HG03469 (cell line): ENCODE measurements around the gene KCNQ4.

Experiments
- ATAC-seq: cut with Tn5 transposase; IDR thresholded peaks from one replicate; pipeline ENCODE4 v1.9.1; 2021; ENCODE audit warnings: mild to moderate bottlenecking, moderate library complexity, moderate number of reproducible peaks; ENCODE audit not compliant: unreplicated experiment

KCNQ4 gene

GRCh38 chr1:40838980-40839942 lies 55.7 kb downstream of the KCNQ4 start:
- ATAC-seq: no peak

GRCh38 chr1:40839943-40840335 lies 56.4 kb downstream of the KCNQ4 start:
- ATAC-seq: no peak

GRCh38 chr1:40840526-40841323 lies 57.1 kb downstream of the KCNQ4 start:
- ATAC-seq: no peak

GRCh38 chr1:40841602-40842001 lies 58.0 kb downstream of the KCNQ4 start:
- no peak for ATAC-seq

- no peak for ATAC-seq
Observed at GRCh38 chr1:40842207-40842606, 58.6 kb downstream of the KCNQ4 start.

GRCh38 chr1:40842691-40843090 lies 59.1 kb downstream of the KCNQ4 start:
- no peak for ATAC-seq

GRCh38 chr1:40844079-40844478 lies 60.5 kb downstream of the KCNQ4 start:
- no peak for ATAC-seq

GRCh38 chr1:40844887-40845878 lies 61.6 kb downstream of the KCNQ4 start:
- ATAC-seq: no peak

- no peak for ATAC-seq
Observed at GRCh38 chr1:40845895-40846294, 62.3 kb downstream of the KCNQ4 start.

GRCh38 chr1:40847023-40847745 lies 63.6 kb downstream of the KCNQ4 start:
- no peak for ATAC-seq

GRCh38 chr1:40848530-40849189 lies 65.1 kb downstream of the KCNQ4 start:
- ATAC-seq: no peak

- no peak for ATAC-seq
Observed at GRCh38 chr1:40849801-40850592, 66.4 kb downstream of the KCNQ4 start.

- ATAC-seq: no peak
Observed at GRCh38 chr1:40851643-40852042, 68.1 kb downstream of the KCNQ4 start.

GRCh38 chr1:40853113-40853884 lies 69.7 kb downstream of the KCNQ4 start:
- no peak for ATAC-seq

- ATAC-seq: no peak
Observed at GRCh38 chr1:40853885-40854170, 70.2 kb downstream of the KCNQ4 start.

- no peak for ATAC-seq
Observed at GRCh38 chr1:40855513-40855912, 71.9 kb downstream of the KCNQ4 start.

GRCh38 chr1:40856116-40856515 lies 72.5 kb downstream of the KCNQ4 start:
- no peak for ATAC-seq

- ATAC-seq: no peak
Observed at GRCh38 chr1:40856656-40857302, 73.2 kb downstream of the KCNQ4 start.
